ENCODE measurements around the gene IRF4.

Gene IRF4

GRCh38 chr6:454148-454991 lies 62.8 kb downstream of the IRF4 start:
- ChIA-PET CTCF (no interaction called here), POLR2A (no interaction called here)
- no peak for DNase-seq (ENCODE audit: extremely low spot score)
- TF ChIP-seq NFRKB (IDR thresholded peaks at IDR 0.05): no peak
- no peak for TF ChIP-seq FOXM1 (IDR thresholded peaks at IDR 0.05; ENCODE audit: borderline replicate concordance)
- no peak for TF ChIP-seq ARNT (IDR thresholded peaks at IDR 0.05)
- no peak for TF ChIP-seq ELF4 (IDR thresholded peaks at IDR 0.05)
- no peak for TF ChIP-seq L3MBTL2 (conservative IDR thresholded peaks at IDR 0.05)
- no peak for TF ChIP-seq BHLHE40 (IDR thresholded peaks at IDR 0.05; ENCODE audit: borderline replicate concordance)
- no peak for TF ChIP-seq HDGF (IDR thresholded peaks at IDR 0.05; ENCODE audit: borderline replicate concordance)
- no peak for TF ChIP-seq CTBP1 (IDR thresholded peaks at IDR 0.05; ENCODE audit: borderline replicate concordance)
- TF ChIP-seq LEF1 (IDR thresholded peaks at IDR 0.05; ENCODE audit: borderline replicate concordance): no peak
- TF ChIP-seq FOXA1 (IDR thresholded peaks at IDR 0.05): no peak
- no peak for TF ChIP-seq TARDBP (IDR thresholded peaks at IDR 0.05)
- TF ChIP-seq PKNOX1 (IDR thresholded peaks at IDR 0.05): no peak
- TF ChIP-seq SP1 (IDR thresholded peaks at IDR 0.05): no peak
- TF ChIP-seq ZNF384 (IDR thresholded peaks at IDR 0.05): no peak
- TF ChIP-seq SUZ12 (IDR thresholded peaks at IDR 0.05): no peak

- ChIA-PET CTCF (interaction anchor here (0.6 kb wide), 1 partner anchor 165 kb away, joined by 4 read pairs; no protein-coding TSS in a partner anchor), POLR2A (no interaction called here)
- no peak for TF ChIP-seq SUZ12 (IDR thresholded peaks at IDR 0.05)
- no peak for TF ChIP-seq FOXA1 (IDR thresholded peaks at IDR 0.05)
- TF ChIP-seq PKNOX1 (IDR thresholded peaks at IDR 0.05): no peak
- no peak for TF ChIP-seq HDGF (IDR thresholded peaks at IDR 0.05; ENCODE audit: borderline replicate concordance)
- no peak for TF ChIP-seq LEF1 (IDR thresholded peaks at IDR 0.05; ENCODE audit: borderline replicate concordance)
- DNase-seq (ENCODE audit: extremely low spot score): no peak
Observed at GRCh38 chr6:455006-455585, 63.5 kb downstream of the IRF4 start.

GRCh38 chr6:455835-456234 lies 64.3 kb downstream of the IRF4 start:
- TF ChIP-seq FOXM1 (IDR thresholded peaks at IDR 0.05; ENCODE audit: borderline replicate concordance) (no peak), BHLHE40 (IDR thresholded peaks at IDR 0.05; ENCODE audit: borderline replicate concordance) (no peak), SUZ12 (IDR thresholded peaks at IDR 0.05) (no peak), ELF4 (IDR thresholded peaks at IDR 0.05) (no peak), FOXK2 (IDR thresholded peaks at IDR 0.05) (no peak), PKNOX1 (IDR thresholded peaks at IDR 0.05) (no peak), LEF1 (IDR thresholded peaks at IDR 0.05; ENCODE audit: borderline replicate concordance) (no peak), L3MBTL2 (conservative IDR thresholded peaks at IDR 0.05) (no peak)
- ChIA-PET POLR2A (no interaction called here), CTCF (no interaction called here)
- no peak for DNase-seq (ENCODE audit: extremely low spot score)

GRCh38 chr6:456358-456867 lies 64.9 kb downstream of the IRF4 start:
- ChIA-PET CTCF (no interaction called here), POLR2A (no interaction called here)
- DNase-seq (ENCODE audit: extremely low spot score): no peak
- TF ChIP-seq SP1 (IDR thresholded peaks at IDR 0.05) (no peak), ZNF384 (IDR thresholded peaks at IDR 0.05) (no peak)

- TF ChIP-seq SP1 (IDR thresholded peaks at IDR 0.05): no peak
- TF ChIP-seq LEF1 (IDR thresholded peaks at IDR 0.05; ENCODE audit: borderline replicate concordance): no peak
- no peak for TF ChIP-seq FOXM1 (IDR thresholded peaks at IDR 0.05; ENCODE audit: borderline replicate concordance)
- no peak for TF ChIP-seq TARDBP (IDR thresholded peaks at IDR 0.05)
- no peak for TF ChIP-seq CTBP1 (IDR thresholded peaks at IDR 0.05; ENCODE audit: borderline replicate concordance)
- TF ChIP-seq L3MBTL2 (conservative IDR thresholded peaks at IDR 0.05): no peak
- no peak for TF ChIP-seq BHLHE40 (IDR thresholded peaks at IDR 0.05; ENCODE audit: borderline replicate concordance)
- no peak for TF ChIP-seq ARNT (IDR thresholded peaks at IDR 0.05)
- TF ChIP-seq SUZ12 (IDR thresholded peaks at IDR 0.05): no peak
- TF ChIP-seq FOXK2 (IDR thresholded peaks at IDR 0.05): no peak
- TF ChIP-seq ZNF384 (IDR thresholded peaks at IDR 0.05): no peak
- no peak for TF ChIP-seq PKNOX1 (IDR thresholded peaks at IDR 0.05)
- no peak for TF ChIP-seq FOXA1 (IDR thresholded peaks at IDR 0.05)
- TF ChIP-seq ELF4 (IDR thresholded peaks at IDR 0.05): no peak
- no peak for TF ChIP-seq HDGF (IDR thresholded peaks at IDR 0.05; ENCODE audit: borderline replicate concordance)
- no peak for TF ChIP-seq NFRKB (IDR thresholded peaks at IDR 0.05)
- DNase-seq (ENCODE audit: extremely low spot score): no peak
- ChIA-PET POLR2A (no interaction called here), CTCF (no interaction called here)
Observed at GRCh38 chr6:456887-457286, 65.3 kb downstream of the IRF4 start.

Measured in HEK293T (cell line).